Kidney (tissue), 14 donors: ENCODE measurements around the gene PDCD1LG2. TPM values are rescaled to one million over a fixed set of nuclear protein-coding genes. Genes with fewer than 3 reads are reported as not detected.

ENCODE experiments used
- DNase-seq, 5 donors: peaks; one replicate each; pipeline ENCODE4 v3.0.0-alpha.2; 2013 to 2020
- FAIRE-seq: peaks from 2 replicates; lab custom pipeline; 2012; peaks lifted over from hg19 to GRCh38; lab: Jason Lieb, UNC
- H3K27ac ChIP-seq, 2 donors: one replicate each; pipeline ENCODE4 v1.7.0; 2013; ENCODE audit warnings: low read depth in 2 of 2, low read length in 2 of 2, inconsistent platforms in 1 of 2
- H3K27me3 ChIP-seq: one replicate; pipeline ENCODE4 v1.7.1; 2013; ENCODE audit warnings: low read length, inconsistent platforms; ENCODE audit not compliant: control insufficient read depth, insufficient read depth
- H3K36me3 ChIP-seq, 3 donors: one replicate each; pipeline versions ENCODE4 v1.7.0 to v1.7.1; 2013; ENCODE audit warnings: low read length in 3 of 3, control low read depth in 1 of 3, inconsistent platforms in 1 of 3; ENCODE audit not compliant: insufficient read depth in 3 of 3, control insufficient read depth in 2 of 3
- H3K4me1 ChIP-seq, 3 donors: one replicate each; pipeline versions ENCODE4 v1.7.0 to v1.7.1; 2013; ENCODE audit warnings: low read length in 3 of 3, inconsistent platforms in 1 of 3, low read depth in 1 of 3; ENCODE audit not compliant: control insufficient read depth in 2 of 3, insufficient read depth in 2 of 3
- H3K4me3 ChIP-seq, 3 donors: one replicate each; pipeline versions ENCODE4 v1.7.0 to v1.8.1; 2013; ENCODE audit warnings: low read length in 3 of 3, control low read depth in 1 of 3, inconsistent platforms in 1 of 3
- H3K9ac ChIP-seq, 3 donors: one replicate each; pipeline versions ENCODE4 v1.7.0 to v1.7.1; 2013; ENCODE audit warnings: low read length in 3 of 3, control low read depth in 1 of 3, inconsistent platforms in 1 of 3
- H3K9me3 ChIP-seq, 3 donors: one replicate each; pipeline versions ENCODE4 v1.7.0 to v1.7.1; 2013; ENCODE audit warnings: low read length in 3 of 3, control low read depth in 1 of 3, inconsistent platforms in 1 of 3; ENCODE audit not compliant: control insufficient read depth in 2 of 3, insufficient read depth in 1 of 3
- CTCF ChIP-seq: IDR thresholded peaks from 3 replicates; pipeline ENCODE4 v1.5.1; 2012; ENCODE audit warnings: mild to moderate bottlenecking, moderate library complexity, borderline replicate concordance; ENCODE audit not compliant: insufficient read depth; ENCODE audit errors: extremely low read depth
- intact Hi-C: fragments of 100-400 bp; cut with DNase I; formaldehyde crosslinking; loops from one replicate; pipeline ENCODE4 v1.11.1; 2022
- polyA plus RNA-seq: library from polyadenylated mRNA; stranded (reverse); fragments of 350-450 nt; fragmentation: Illumina TruSeq; extraction: RNeasy Lipid Tissue Mini Kit (QIAGEN cat#74804); gene quantifications from one replicate; pipeline ENCODE4 v1.2.3, GENCODE V29; 2014; ENCODE audit warnings: low read depth, low replicate concordance; ENCODE audit not compliant: insufficient read depth
- total RNA-seq: library from RNA; stranded (reverse); fragmentation: NEBNext Ultra II Directional; extraction: Animal tissue kit (Norgen Biotek cat#: 25700); gene quantifications from one replicate; pipeline ENCODE4 v1.2.1, GENCODE V29; 2021
- donor health status: control.
- donor health status: control.
- donor health status: control.
- donor health status: control.
- donor health status: control.
- donor health status: DM: yes; HTN: yes; CAD: no.
- donor health status: Normal renal cell carcinoma (clear cell type).

Gene PDCD1LG2
- total and polyA plus RNA-seq, 2 donors from 2014 or later: 1.5 to 2.4 TPM

GRCh38 chr9:5511935-5512580, 1.7 kb downstream of the PDCD1LG2 start:
- Histone ChIP-seq H3K27me3 (no peaks in the 10 kb centered on the region), H3K9ac (no peak overlapping the region), H3K36me3 (no peaks in the 10 kb centered on the region), H3K4me3 (no peak overlapping the region), H3K27ac (no peak overlapping the region), H3K9me3 (no peaks in the 10 kb centered on the region), H3K4me1 (no peaks in the 10 kb centered on the region)
- intact Hi-C loops: no loop called here
- FAIRE-seq: no peak
- no peak for DNase-seq
- TF ChIP-seq CTCF: no peak

- H3K9me3 ChIP-seq: no peaks in the 10 kb centered on the region
- intact Hi-C loops: no loop called here
- DNase-seq (no peak), FAIRE-seq (no peak)
- no peaks in the 10 kb centered on the region for H3K36me3 ChIP-seq
- TF ChIP-seq CTCF: no peak
- H3K27ac ChIP-seq: no peak overlapping the region
- H3K9ac ChIP-seq: no peak overlapping the region
- no peaks in the 10 kb centered on the region for H3K27me3 ChIP-seq
- H3K4me1 ChIP-seq: no peaks in the 10 kb centered on the region
- no peak overlapping the region for H3K4me3 ChIP-seq
Observed at GRCh38 chr9:5512658-5513452, 2.5 kb downstream of the PDCD1LG2 start.

- Histone ChIP-seq H3K9me3 (no peaks in the 10 kb centered on the region), H3K27me3 (no peaks in the 10 kb centered on the region), H3K4me3 (no peak overlapping the region), H3K4me1 (no peaks in the 10 kb centered on the region), H3K36me3 (no peaks in the 10 kb centered on the region), H3K27ac (no peak overlapping the region), H3K9ac (no peak overlapping the region)
- no peak for TF ChIP-seq CTCF
- DNase-seq (no peak), FAIRE-seq (no peak)
- intact Hi-C loops: no loop called here
Observed at GRCh38 chr9:5513966-5514616, 3.8 kb downstream of the PDCD1LG2 start.
